SK-N-SH (cell line): Measurements from ENCODE around the gene PDGFA. TPM values are rescaled to one million over a fixed set of nuclear protein-coding genes. Genes with fewer than 3 reads are reported as not detected.

ENCODE experiments used
- CTCF ChIA-PET: fragments of 300-600, 350-600 bp; formaldehyde crosslinking; extraction: SDS; loops from one replicate; lab custom pipeline; 2021; lab: Yijun Ruan, JAX
- POLR2A ChIA-PET: fragments of 350-600 bp; sonication (Branson Sonifier 250); formaldehyde crosslinking; extraction: SDS; loops from one replicate; lab custom pipeline; 2020; ENCODE audit warnings: antibody characterized with exemption, inconsistent platforms; lab: Yijun Ruan, JAX
- DNase-seq: peaks from one replicate; pipeline ENCODE4 v3.0.0; 2012
- H2AFZ ChIP-seq: fragments of 200-600 bp; sonication (generic); 2 replicates; pipeline ENCODE4 v1.8.1; 2016; ENCODE audit warnings: antibody characterized with exemption, mild to moderate bottlenecking, low read depth
- H3F3A ChIP-seq: fragments of 200-600 bp; sonication (generic); replicated peaks from 2 replicates; pipeline ENCODE3; 2016; ENCODE audit warnings: antibody characterized with exemption, mild to moderate bottlenecking; ENCODE audit not compliant: insufficient read depth
- H3K27ac ChIP-seq, 2 experiments: fragments of 200-500 bp in 1 of 2; fragments of 200-600 bp in 1 of 2; sonication (Bioruptor generic) in 1 of 2; sonication (generic), shearing (Covaris generic) in 1 of 2; 2 replicates each; pipeline versions ENCODE4 v1.5.1 to v1.6.1; 2014 to 2016; ENCODE audit warnings: low read depth in 2 of 2, inconsistent platforms in 1 of 2, low read length in 1 of 2, mild to moderate bottlenecking in 1 of 2, mixed read lengths in 1 of 2
- H3K27me3 ChIP-seq: fragments of 200-600 bp; sonication (generic), shearing (Covaris generic); 2 replicates; pipeline ENCODE4 v1.6.1; 2016; ENCODE audit warnings: mixed run types; ENCODE audit not compliant: insufficient read depth
- H3K36me3 ChIP-seq, 2 experiments: fragments of 200-500 bp in 1 of 2; fragments of 200-600 bp in 1 of 2; sonication (Bioruptor generic) in 1 of 2; sonication (generic) in 1 of 2; replicated peaks in 1 of 2; 2 replicates each; pipeline versions ENCODE3 to v1.5.1; 2014 to 2016; ENCODE audit warnings: low read length in 1 of 2, mild to moderate bottlenecking in 1 of 2; ENCODE audit not compliant: insufficient read depth in 2 of 2, control insufficient read depth in 1 of 2
- H3K4me1 ChIP-seq, 2 experiments: fragments of 200-500 bp in 1 of 2; fragments of 200-600 bp in 1 of 2; sonication (Bioruptor generic) in 1 of 2; sonication (generic), shearing (Covaris generic) in 1 of 2; 2 replicates each; pipeline versions ENCODE4 v1.5.1 to v1.6.1; 2014 to 2016; ENCODE audit warnings: low read depth in 1 of 2, low read length in 1 of 2, mixed run types in 1 of 2; ENCODE audit not compliant: insufficient read depth in 2 of 2, control insufficient read depth in 1 of 2
- H3K4me2 ChIP-seq: fragments of 200-600 bp; sonication (generic), shearing (Covaris generic); 2 replicates; pipeline ENCODE4 v1.6.1; 2017; ENCODE audit warnings: mixed run types
- H3K4me3 ChIP-seq, 2 experiments: fragments of 200-500 bp in 1 of 2; fragments of 200-600 bp in 1 of 2; sonication (Bioruptor generic) in 1 of 2; sonication (generic), shearing (Covaris generic) in 1 of 2; 2 replicates each; pipeline versions ENCODE4 v1.5.1 to v1.8.1; 2014 to 2016; ENCODE audit warnings: low read depth in 2 of 2, inconsistent platforms in 1 of 2, low read length in 1 of 2, mild to moderate bottlenecking in 1 of 2, mixed read lengths in 1 of 2, moderate library complexity in 1 of 2
- H3K79me2 ChIP-seq: fragments of 200-600 bp; sonication (generic); 2 replicates; pipeline ENCODE4 v1.8.1; 2017; ENCODE audit warnings: mild to moderate bottlenecking; ENCODE audit not compliant: insufficient read depth
- H3K9ac ChIP-seq: fragments of 200-600 bp; sonication (generic); 2 replicates; pipeline ENCODE4 v1.6.1; 2017; ENCODE audit warnings: mixed run types
- H3K9me2 ChIP-seq: fragments of 200-600 bp; sonication (generic); 2 replicates; pipeline ENCODE4 v1.6.1; 2017; ENCODE audit warnings: mixed run types
- H3K9me3 ChIP-seq: fragments of 200-600 bp; sonication (generic); 2 replicates; pipeline ENCODE4 v1.6.1; 2017; ENCODE audit warnings: mixed run types, mild to moderate bottlenecking, moderate library complexity
- H4K20me1 ChIP-seq: fragments of 200-600 bp; sonication (generic); 2 replicates; pipeline ENCODE4 v1.6.1; 2017; ENCODE audit warnings: mild to moderate bottlenecking, mixed run types; ENCODE audit not compliant: insufficient read depth
- CHD2 ChIP-seq: fragments of 150-350 bp; IDR thresholded peaks from 2 replicates; pipeline ENCODE4 v1.6.1; 2018; ENCODE audit warnings: low read length; ENCODE audit not compliant: partially characterized antibody
- CTCF ChIP-seq: fragments of 200-600 bp; sonication (generic); IDR thresholded peaks from 2 replicates; pipeline ENCODE4 v1.6.1; 2017; ENCODE audit warnings: antibody characterized with exemption, mild to moderate bottlenecking, moderate library complexity
- ELF1 ChIP-seq: IDR thresholded peaks from 2 replicates; pipeline ENCODE4 v1.4.0; 2012
- EP300 ChIP-seq, 2 experiments: IDR thresholded peaks; 2 replicates each; pipeline versions ENCODE4 v1.4.0 to v1.6.1; 2012; ENCODE audit warnings: borderline replicate concordance in 1 of 2, low read depth in 1 of 2, low read length in 1 of 2
- GABPA ChIP-seq: IDR thresholded peaks from 2 replicates; pipeline ENCODE4 v1.4.0; 2012; ENCODE audit warnings: low read depth, mild to moderate bottlenecking
- GATA2 ChIP-seq: sonication (generic); formaldehyde crosslinking; IDR thresholded peaks from 2 replicates; pipeline ENCODE4 v1.5.0; 2020; ENCODE audit warnings: mild to moderate bottlenecking, missing genetic modification reagents
- JUND ChIP-seq: IDR thresholded peaks from 2 replicates; pipeline ENCODE4 v1.4.0; 2012
- NRF1 ChIP-seq: IDR thresholded peaks from 2 replicates; pipeline ENCODE4 v1.6.1; 2012; ENCODE audit warnings: low read depth, mild to moderate bottlenecking, low read length
- POLR2AphosphoS5 ChIP-seq: IDR thresholded peaks from 2 replicates; pipeline ENCODE4 v1.6.1; 2012; ENCODE audit warnings: low read depth, low read length
- RCOR1 ChIP-seq: fragments of 150-350 bp; IDR thresholded peaks from 2 replicates; pipeline ENCODE4 v1.6.1; 2017; ENCODE audit warnings: antibody characterized with exemption, low read length
- RFX5 ChIP-seq: IDR thresholded peaks from 2 replicates; pipeline ENCODE4 v1.6.1; 2012; ENCODE audit warnings: mild to moderate bottlenecking, improper control_type of control experiment, low read length
- TEAD4 ChIP-seq: IDR thresholded peaks from 2 replicates; pipeline ENCODE4 v1.4.0; 2012; ENCODE audit warnings: mild to moderate bottlenecking, borderline replicate concordance; ENCODE audit not compliant: insufficient read depth
- YY1 ChIP-seq: IDR thresholded peaks from 2 replicates; pipeline ENCODE4 v1.4.0; 2012; ENCODE audit warnings: low read depth, mild to moderate bottlenecking
- WGBS: methylation state at CpG from one replicate; pipeline ENCODE4 v1.1.6; 2017; ENCODE audit warnings: low lambda C conversion rate; 5-methylcytosine and 5-hydroxymethylcytosine counted together
- polyA plus RNA-seq, 3 experiments: library from polyadenylated mRNA; depleted of rRNA; stranded (reverse); fragments of >200 nt; gene quantifications; 2 replicates each; pipeline ENCODE4 v1.2.3, GENCODE V29; 2012
- TF ChIP-seq, protein P1 (sequence below): IDR thresholded peaks from 2 replicates; pipeline ENCODE4; 2012

PDGFA gene
- polyA plus RNA-seq, 1 of the 3 experiments (the other 2 are of a cell fraction), result 18.9 TPM

- no peak for TF ChIP-seq CTCF
- TF ChIP-seq JUND, result no peak
- TF ChIP-seq TEAD4, result no peak
- no peak for TF ChIP-seq EP300 (IDR thresholded peaks at IDR 0.05; ENCODE audit: borderline replicate concordance in 1 of 2, low read depth in 1 of 2, low read length in 1 of 2)
Measured at GRCh38 chr7:507623-508300, 11.9 kb downstream of the PDGFA start (continued).

GRCh38 chr7:506921-507622, 12.6 kb downstream of the PDGFA start:
- Histone ChIP-seq H3K79me2 (peaks cover 78% of the 10 kb centered on the region), H3K4me3 (no peak overlapping the region), H3F3A (no peaks in the 10 kb centered on the region), H3K27ac (no peak overlapping the region), H3K9ac (no peak overlapping the region), H3K27me3 (no peaks in the 10 kb centered on the region), H2AFZ (no peak overlapping the region), H3K9me3 (no peaks in the 10 kb centered on the region), H3K9me2 (no peaks in the 10 kb centered on the region), H3K4me2 (no peak overlapping the region), H4K20me1 (peaks cover 81% of the 10 kb centered on the region), H3K4me1 (no peaks in the 10 kb centered on the region), H3K36me3 (peaks cover 12 to 42% of the 10 kb centered on the region in 2 experiments)
- 91% methylated on average over 11 of the region's 15 CpGs for WGBS
- DNase-seq, result no peak
- TF ChIP-seq GATA2 (CRISPR knock-in tag) (no peak), NRF1 (no peak)
- ChIA-PET POLR2A (no interaction called here), CTCF (interaction anchor here (0.8 kb wide), 1 partner anchor 168 kb away, joined by 3 read pairs; no protein-coding TSS in a partner anchor)

- H3K27ac ChIP-seq, result no peak overlapping the region
- DNase-seq, result no peak
- WGBS, result 93% methylated on average over 6 of the region's 11 CpGs
- no peaks in the 10 kb centered on the region for H3K9me2 ChIP-seq
- H3K36me3 ChIP-seq, result peaks cover 12 to 42% of the 10 kb centered on the region in 2 experiments
- no peak overlapping the region for H2AFZ ChIP-seq
- ChIA-PET CTCF (interaction anchor here (0.8 kb wide), 1 partner anchor 168 kb away, joined by 3 read pairs; no protein-coding TSS in a partner anchor), POLR2A (no interaction called here)
- no peak overlapping the region for H3K4me3 ChIP-seq
- no peaks in the 10 kb centered on the region for H3K27me3 ChIP-seq
- H3K79me2 ChIP-seq, result peaks cover 76% of the 10 kb centered on the region
- no peaks in the 10 kb centered on the region for H3K9me3 ChIP-seq
- no peaks in the 10 kb centered on the region for H3K4me1 ChIP-seq
- no peak overlapping the region for H3K4me2 ChIP-seq
- no peak overlapping the region for H3K9ac ChIP-seq
- H4K20me1 ChIP-seq, result peaks cover 76% of the 10 kb centered on the region
- H3F3A ChIP-seq, result peaks cover 6% of the 10 kb centered on the region
- TF ChIP-seq GABPA, result no peak
- TF ChIP-seq, protein P1, sequence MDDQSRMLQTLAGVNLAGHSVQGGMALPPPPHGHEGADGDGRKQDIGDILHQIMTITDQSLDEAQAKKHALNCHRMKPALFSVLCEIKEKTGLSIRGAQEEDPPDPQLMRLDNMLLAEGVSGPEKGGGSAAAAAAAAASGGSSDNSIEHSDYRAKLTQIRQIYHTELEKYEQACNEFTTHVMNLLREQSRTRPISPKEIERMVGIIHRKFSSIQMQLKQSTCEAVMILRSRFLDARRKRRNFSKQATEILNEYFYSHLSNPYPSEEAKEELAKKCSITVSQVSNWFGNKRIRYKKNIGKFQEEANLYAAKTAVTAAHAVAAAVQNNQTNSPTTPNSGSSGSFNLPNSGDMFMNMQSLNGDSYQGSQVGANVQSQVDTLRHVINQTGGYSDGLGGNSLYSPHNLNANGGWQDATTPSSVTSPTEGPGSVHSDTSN, result no peak
- TF ChIP-seq YY1, result no peak
- TF ChIP-seq EP300 (IDR thresholded peaks at IDR 0.05; ENCODE audit: borderline replicate concordance in 1 of 2, low read depth in 1 of 2, low read length in 1 of 2), result no peak
- TF ChIP-seq RFX5, result no peak
- TF ChIP-seq TEAD4, result no peak
- TF ChIP-seq CHD2, result no peak
- TF ChIP-seq JUND, result no peak
- TF ChIP-seq NRF1, result no peak
- no peak for TF ChIP-seq RCOR1
- TF ChIP-seq POLR2AphosphoS5, result no peak
- TF ChIP-seq ELF1, result no peak
Measured at GRCh38 chr7:506391-506831, 13.2 kb downstream of the PDGFA start.
